Osteocyte (in vitro differentiated cells): ENCODE data around the gene IGSF9. TPM values are rescaled to one million over a fixed set of nuclear protein-coding genes. Genes with fewer than 3 reads are reported as not detected.

ENCODE experiments used
- DNase-seq: peaks from one replicate; pipeline ENCODE4 v3.0.0; 2021; ENCODE audit warnings: mixed read lengths; ENCODE audit not compliant: unreplicated experiment; ENCODE audit errors: extremely low spot score
- H3K27ac Mint-ChIP-seq: one replicate; pipeline ENCODE4 v1.8.0; 2021; ENCODE audit warnings: mild to moderate bottlenecking, mixed read lengths; ENCODE audit not compliant: unreplicated experiment
- H3K27me3 Mint-ChIP-seq: one replicate; pipeline ENCODE4 v1.8.0; 2021; ENCODE audit warnings: mixed read lengths; ENCODE audit not compliant: unreplicated experiment
- H3K36me3 Mint-ChIP-seq: one replicate; pipeline ENCODE4 v1.8.0; 2021; ENCODE audit warnings: mixed read lengths; ENCODE audit not compliant: unreplicated experiment
- H3K4me1 Mint-ChIP-seq: one replicate; pipeline ENCODE4 v1.8.0; 2021; ENCODE audit warnings: mixed read lengths; ENCODE audit not compliant: unreplicated experiment
- H3K4me3 Mint-ChIP-seq: one replicate; pipeline ENCODE4 v1.8.0; 2021; ENCODE audit warnings: mild to moderate bottlenecking, moderate library complexity, mixed read lengths; ENCODE audit not compliant: unreplicated experiment
- H3K9me3 Mint-ChIP-seq: one replicate; pipeline ENCODE4 v1.8.0; 2021; ENCODE audit warnings: mixed read lengths; ENCODE audit not compliant: unreplicated experiment
- total RNA-seq: library from RNA; stranded (reverse); gene quantifications from 2 replicates; pipeline ENCODE4 v1.2.1, GENCODE V29; 2021
- TF ChIP-seq, protein P1 (sequence below): fragments of 200-600 bp; sonication (generic); IDR thresholded peaks from 2 replicates; pipeline ENCODE4 v1.5.0; 2021; ENCODE audit warnings: antibody characterized with exemption, mild to moderate bottlenecking, moderate library complexity

IGSF9 gene
- total RNA-seq, 1 donor from 2014 or later: not detected

DNA sequence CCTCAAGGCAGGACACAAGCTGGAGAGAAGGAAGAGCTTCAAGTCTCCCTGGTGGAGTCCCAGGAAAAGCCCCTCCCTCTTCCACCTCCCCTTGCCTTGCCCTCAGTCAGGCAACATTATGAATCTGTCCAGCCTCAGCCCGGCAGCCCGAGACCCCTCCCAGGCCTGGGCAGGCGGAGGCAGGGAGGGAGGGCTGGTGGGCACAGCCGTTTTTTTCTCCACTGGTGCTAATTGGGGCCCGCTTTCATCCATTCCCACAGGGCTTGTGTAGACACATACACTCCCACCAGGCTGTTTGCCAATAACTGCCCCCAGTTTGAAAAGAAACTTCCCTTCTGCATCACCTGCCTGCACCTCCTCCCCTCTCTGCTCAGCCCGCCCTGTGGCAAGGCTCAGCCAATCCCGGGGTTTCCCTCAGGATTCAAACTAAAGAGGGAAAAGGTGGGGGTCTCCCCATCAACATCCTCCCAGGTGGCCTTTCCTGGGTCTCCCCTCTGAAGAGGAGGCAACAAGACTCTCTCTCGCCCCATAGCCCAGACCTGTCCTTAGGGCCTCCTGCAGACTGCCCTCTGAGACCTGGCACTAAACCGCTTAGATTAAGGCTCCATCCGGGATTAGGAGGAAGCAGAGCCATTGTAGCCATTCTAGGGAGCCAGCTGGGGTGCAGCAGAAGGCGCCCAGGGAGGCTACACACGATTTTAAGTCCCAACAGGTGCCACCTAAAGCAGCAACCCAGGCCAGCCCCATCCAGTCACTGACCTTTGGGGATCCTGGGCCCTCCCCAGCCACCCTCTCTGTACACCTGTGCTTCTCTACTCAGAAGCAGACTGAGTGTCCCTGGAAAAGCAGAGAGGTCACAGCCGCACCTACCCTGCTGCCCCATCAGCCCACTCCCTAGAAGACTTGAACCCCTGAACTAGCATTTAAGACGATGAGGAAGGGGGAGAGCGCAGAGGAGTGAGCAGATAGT, 3.5 kb downstream of the IGSF9 start:
- Mint-ChIP-seq H3K27me3 (peaks cover 72% of the 10 kb centered on the region), H3K4me3 (no peak overlapping the region), H3K36me3 (no peaks in the 10 kb centered on the region), H3K27ac (no peak overlapping the region), H3K4me1 (peaks cover 12% of the 10 kb centered on the region), H3K9me3 (no peaks in the 10 kb centered on the region)
- no peak for DNase-seq
- TF ChIP-seq, protein P1, sequence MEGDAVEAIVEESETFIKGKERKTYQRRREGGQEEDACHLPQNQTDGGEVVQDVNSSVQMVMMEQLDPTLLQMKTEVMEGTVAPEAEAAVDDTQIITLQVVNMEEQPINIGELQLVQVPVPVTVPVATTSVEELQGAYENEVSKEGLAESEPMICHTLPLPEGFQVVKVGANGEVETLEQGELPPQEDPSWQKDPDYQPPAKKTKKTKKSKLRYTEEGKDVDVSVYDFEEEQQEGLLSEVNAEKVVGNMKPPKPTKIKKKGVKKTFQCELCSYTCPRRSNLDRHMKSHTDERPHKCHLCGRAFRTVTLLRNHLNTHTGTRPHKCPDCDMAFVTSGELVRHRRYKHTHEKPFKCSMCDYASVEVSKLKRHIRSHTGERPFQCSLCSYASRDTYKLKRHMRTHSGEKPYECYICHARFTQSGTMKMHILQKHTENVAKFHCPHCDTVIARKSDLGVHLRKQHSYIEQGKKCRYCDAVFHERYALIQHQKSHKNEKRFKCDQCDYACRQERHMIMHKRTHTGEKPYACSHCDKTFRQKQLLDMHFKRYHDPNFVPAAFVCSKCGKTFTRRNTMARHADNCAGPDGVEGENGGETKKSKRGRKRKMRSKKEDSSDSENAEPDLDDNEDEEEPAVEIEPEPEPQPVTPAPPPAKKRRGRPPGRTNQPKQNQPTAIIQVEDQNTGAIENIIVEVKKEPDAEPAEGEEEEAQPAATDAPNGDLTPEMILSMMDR: no peak

DNA sequence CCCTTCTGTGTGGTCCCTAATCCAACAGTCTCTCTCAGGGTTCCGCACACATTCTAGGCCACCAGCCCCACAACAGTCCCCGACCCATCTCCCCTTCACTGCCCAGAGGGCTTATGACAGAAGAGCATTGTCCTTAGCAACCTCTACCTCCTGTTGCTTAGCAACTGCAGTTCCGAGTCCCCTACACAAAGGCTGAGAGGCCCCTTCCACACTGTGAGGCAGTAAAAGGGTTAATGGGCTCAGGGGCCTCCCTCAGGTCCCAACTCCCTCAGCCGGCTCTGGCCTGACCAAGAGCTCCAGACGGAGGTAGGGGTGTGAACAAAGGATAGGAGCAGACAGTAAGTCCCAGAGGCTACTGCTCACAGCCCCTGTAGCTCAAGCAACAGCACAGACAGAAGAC, 4.3 kb downstream of the IGSF9 start:
- peaks cover 11% of the 10 kb centered on the region for H3K4me1 Mint-ChIP-seq
- H3K27me3 Mint-ChIP-seq: peaks cover 65% of the 10 kb centered on the region

DNA sequence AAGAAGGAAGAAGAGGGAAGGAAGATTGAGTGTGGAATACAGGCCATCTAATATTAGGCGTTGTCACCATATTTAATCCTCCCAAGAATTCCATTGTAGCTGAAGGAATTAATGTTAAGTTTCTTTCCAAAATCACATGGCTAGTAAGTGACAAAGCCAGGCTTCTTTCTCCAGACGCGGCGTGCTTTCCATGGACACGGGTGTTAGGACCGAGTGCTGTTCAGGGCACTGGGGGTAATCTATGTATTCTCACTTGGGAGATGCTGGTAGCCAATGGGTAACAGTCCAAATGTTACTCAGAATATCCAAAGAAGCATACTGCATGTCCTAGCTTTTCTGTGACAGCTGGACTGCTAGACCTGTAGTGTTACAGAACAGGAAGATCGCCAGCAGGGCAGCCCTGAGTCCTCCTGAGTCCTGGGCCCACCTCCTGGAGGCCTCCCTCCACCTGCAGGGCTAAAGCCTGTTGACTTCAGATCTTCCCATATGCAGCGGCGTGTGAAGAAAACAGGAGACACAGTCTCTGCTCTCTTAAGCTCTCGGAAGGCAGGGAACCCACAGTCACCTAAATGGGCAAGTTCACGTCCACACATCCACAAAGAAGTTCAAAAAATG, 5.3 kb downstream of the IGSF9 start:
- Mint-ChIP-seq H3K27ac (no peak overlapping the region), H3K9me3 (no peaks in the 10 kb centered on the region), H3K27me3 (peaks cover 64% of the 10 kb centered on the region), H3K36me3 (no peaks in the 10 kb centered on the region), H3K4me1 (peaks cover 3% of the 10 kb centered on the region), H3K4me3 (no peak overlapping the region)
- no peak for DNase-seq
- TF ChIP-seq, protein P1: no peak

More for the DNA sequence above, 4.3 kb downstream of the IGSF9 start:
- Mint-ChIP-seq H3K27ac (no peak overlapping the region), H3K36me3 (no peaks in the 10 kb centered on the region), H3K4me3 (no peak overlapping the region), H3K9me3 (no peaks in the 10 kb centered on the region)
- DNase-seq: no peak
- TF ChIP-seq, protein P1: no peak

DNA sequence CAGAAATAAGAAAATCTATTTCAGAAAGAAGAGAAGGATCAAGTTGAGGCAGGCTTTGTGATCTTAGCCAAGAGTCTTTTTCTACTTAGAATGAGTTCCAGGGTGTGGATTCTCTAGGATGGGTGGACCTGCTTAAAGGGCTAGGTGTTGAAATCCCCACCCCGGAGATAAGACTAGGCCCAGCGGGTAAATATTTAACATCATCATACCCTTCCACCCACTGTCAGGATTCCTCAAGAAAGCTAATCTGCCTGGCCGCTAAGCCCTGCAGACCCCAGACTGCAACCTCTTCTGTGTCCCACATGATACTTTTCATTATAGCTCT, 5.8 kb downstream of the IGSF9 start:
- Mint-ChIP-seq H3K27me3 (peaks cover 59% of the 10 kb centered on the region), H3K27ac (no peak overlapping the region), H3K36me3 (no peaks in the 10 kb centered on the region), H3K9me3 (no peaks in the 10 kb centered on the region), H3K4me1 (no peaks in the 10 kb centered on the region), H3K4me3 (no peak overlapping the region)
- TF ChIP-seq, protein P1: no peak
- DNase-seq: no peak
